Measurements from ENCODE around the gene GGPS1. TPM values are rescaled to one million over a fixed set of nuclear protein-coding genes. Genes with fewer than 3 reads are reported as not detected.

The GGPS1 gene
- total and polyA plus RNA-seq, 2 of the 8 experiments (the other 6 are each of a cell fraction or from before 2014, with no cell fraction given) = 20.9 to 43.6 TPM

DNA sequence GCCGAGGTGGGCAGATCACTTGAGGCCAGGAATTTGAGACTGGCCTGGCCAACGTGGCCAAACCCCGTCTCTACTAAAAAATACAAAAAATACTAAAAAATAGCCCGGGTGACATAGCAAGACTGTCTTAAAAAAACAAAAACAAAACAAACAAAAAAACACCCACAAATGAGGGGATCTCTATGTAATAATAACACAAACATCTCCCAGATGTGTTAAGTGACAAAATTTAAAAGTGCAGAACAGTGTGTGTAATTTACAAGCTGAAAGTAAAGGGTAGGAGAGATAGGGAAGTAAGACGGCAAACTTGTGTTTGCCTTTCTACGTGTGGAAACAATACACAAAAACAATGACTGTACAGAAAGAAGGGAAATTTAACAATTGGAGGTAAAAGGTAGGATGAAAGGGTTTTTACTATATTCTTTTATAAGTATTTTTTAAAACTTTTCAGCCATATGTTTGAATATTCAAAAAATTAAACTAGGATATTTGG lies 36.7 kb upstream of the GGPS1 start:
- POLR2A ChIA-PET (ENCODE audit: partially characterized antibody) = no interaction called here
- TF ChIP-seq, protein P1, sequence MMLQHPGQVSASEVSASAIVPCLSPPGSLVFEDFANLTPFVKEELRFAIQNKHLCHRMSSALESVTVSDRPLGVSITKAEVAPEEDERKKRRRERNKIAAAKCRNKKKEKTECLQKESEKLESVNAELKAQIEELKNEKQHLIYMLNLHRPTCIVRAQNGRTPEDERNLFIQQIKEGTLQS (IDR thresholded peaks at IDR 0.05; ENCODE audit: insufficient read depth, low read depth, low read length) = no peak
- TF ChIP-seq, protein P2, sequence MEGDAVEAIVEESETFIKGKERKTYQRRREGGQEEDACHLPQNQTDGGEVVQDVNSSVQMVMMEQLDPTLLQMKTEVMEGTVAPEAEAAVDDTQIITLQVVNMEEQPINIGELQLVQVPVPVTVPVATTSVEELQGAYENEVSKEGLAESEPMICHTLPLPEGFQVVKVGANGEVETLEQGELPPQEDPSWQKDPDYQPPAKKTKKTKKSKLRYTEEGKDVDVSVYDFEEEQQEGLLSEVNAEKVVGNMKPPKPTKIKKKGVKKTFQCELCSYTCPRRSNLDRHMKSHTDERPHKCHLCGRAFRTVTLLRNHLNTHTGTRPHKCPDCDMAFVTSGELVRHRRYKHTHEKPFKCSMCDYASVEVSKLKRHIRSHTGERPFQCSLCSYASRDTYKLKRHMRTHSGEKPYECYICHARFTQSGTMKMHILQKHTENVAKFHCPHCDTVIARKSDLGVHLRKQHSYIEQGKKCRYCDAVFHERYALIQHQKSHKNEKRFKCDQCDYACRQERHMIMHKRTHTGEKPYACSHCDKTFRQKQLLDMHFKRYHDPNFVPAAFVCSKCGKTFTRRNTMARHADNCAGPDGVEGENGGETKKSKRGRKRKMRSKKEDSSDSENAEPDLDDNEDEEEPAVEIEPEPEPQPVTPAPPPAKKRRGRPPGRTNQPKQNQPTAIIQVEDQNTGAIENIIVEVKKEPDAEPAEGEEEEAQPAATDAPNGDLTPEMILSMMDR (IDR thresholded peaks at IDR 0.05; ENCODE audit: control extremely low read depth in 1 of 3, insufficient read depth in 1 of 3, low read depth in 1 of 3, low read length in 3 of 3) = no peak
- TF ChIP-seq CBX5 (IDR thresholded peaks at IDR 0.05; ENCODE audit: low read depth, low read length) = no peak
- no peak for TF ChIP-seq RAD21 (IDR thresholded peaks at IDR 0.05 in 1 of 2, conservative IDR thresholded peaks at IDR 0.05 in 1 of 2; ENCODE audit: low read depth in 2 of 2, low read length in 2 of 2)
- TF ChIP-seq BACH1 (IDR thresholded peaks at IDR 0.05; ENCODE audit: low read length) = no peak
- TF ChIP-seq KDM4A (IDR thresholded peaks at IDR 0.05; ENCODE audit: low read depth, low read length, severe bottlenecking) = no peak
- TF ChIP-seq BCL11A (IDR thresholded peaks at IDR 0.05; ENCODE audit: low read depth in 2 of 2, low read length in 2 of 2) = no peak
- no peak for TF ChIP-seq CHD1 (IDR thresholded peaks at IDR 0.05; ENCODE audit: low read depth, low read length)
- no peak for TF ChIP-seq NRF1 (IDR thresholded peaks at IDR 0.05; ENCODE audit: low read depth, low read length)
- TF ChIP-seq BRCA1 (IDR thresholded peaks at IDR 0.05; ENCODE audit: low read depth, low read length) = no peak

More for the DNA sequence above, 36.7 kb upstream of the GGPS1 start:
- H2BK120ac ChIP-seq (replicated peaks; ENCODE audit: low read depth, low read length) = no peak overlapping the region
- H2BK20ac ChIP-seq (ENCODE audit: low read length) = no peak overlapping the region
- H4K8ac ChIP-seq (ENCODE audit: extremely low read depth, insufficient read depth, low read length) = no peak overlapping the region
- no peaks in the 10 kb centered on the region for H3K27me3 ChIP-seq (replicated peaks in 1 of 4; ENCODE audit: control insufficient read depth in 3 of 4, extremely low read depth in 1 of 4, insufficient read depth in 3 of 4, low read length in 3 of 4)
- WGBS, 2 experiments (ENCODE audit: extremely low coverage in 1 of 2, insufficient coverage in 1 of 2, insufficient read length in 1 of 2, insufficient replicate concordance in 2 of 2, low coverage in 1 of 2, low lambda C conversion rate in 2 of 2, missing lambda C conversion rate in 1 of 2) = 96% methylated on average over 6 of the region's 6 CpGs; no CpG with 5 or more reads in 1 of the 2 experiments
- H4K91ac ChIP-seq (replicated peaks; ENCODE audit: insufficient read length, low read length) = no peak overlapping the region
- no peak overlapping the region for H3K4me3 ChIP-seq (ENCODE audit: extremely low read depth in 1 of 4, insufficient read depth in 2 of 4, low read depth in 3 of 4, low read length in 4 of 4)
- H3K36me3 ChIP-seq (ENCODE audit: control insufficient read depth in 2 of 4, insufficient read depth in 4 of 4, low read length in 3 of 4) = no peaks in the 10 kb centered on the region; a peak in 1 of 8 replicates
- H3K23me2 ChIP-seq (ENCODE audit: low read depth, low read length) = no peaks in the 10 kb centered on the region
- H3K4me1 ChIP-seq (replicated peaks in 1 of 4; ENCODE audit: control insufficient read depth in 3 of 4, insufficient read depth in 4 of 4, low read length in 3 of 4) = peaks cover 0 to 7% (median 1%) of the 10 kb centered on the region in 4 experiments; a peak in 4 of 7 replicates
- no peak overlapping the region for H3K4ac ChIP-seq (replicated peaks; ENCODE audit: insufficient read length, low read depth, low read length)
- no peaks in the 10 kb centered on the region; the same call in 1 of the 2 replicates for H3K79me1 ChIP-seq (ENCODE audit: low read depth, low read length)
- no peak overlapping the region for H4K5ac ChIP-seq (ENCODE audit: insufficient read length, low read depth, low read length)
- peaks cover 28 to 98% of the 10 kb centered on the region in 2 experiments for H3K79me2 ChIP-seq (ENCODE audit: control insufficient read depth in 1 of 2, insufficient read depth in 2 of 2, low read length in 2 of 2)
- no peak overlapping the region for H3K23ac ChIP-seq (ENCODE audit: insufficient read length)
- no peak overlapping the region for H3K18ac ChIP-seq (ENCODE audit: extremely low read depth, low read length)
- FAIRE-seq (no peak), DNase-seq (ENCODE audit: low read depth in 1 of 2, low spot score in 2 of 2) (no peak)
- no peak overlapping the region for H3K56ac ChIP-seq (replicated peaks; ENCODE audit: insufficient read length, low read depth, low read length)
- H2BK15ac ChIP-seq (ENCODE audit: low read length) = no peak overlapping the region
- no peak overlapping the region for H3K27ac ChIP-seq (ENCODE audit: low read depth, low read length)
- H4K20me1 ChIP-seq (replicated peaks in 1 of 2; ENCODE audit: control insufficient read depth in 1 of 2, insufficient read depth in 2 of 2, low read length in 2 of 2) = peaks cover 7 to 20% of the 10 kb centered on the region in 2 experiments
- no peak overlapping the region for H2AFZ ChIP-seq (ENCODE audit: low read length)
- H3K9me3 ChIP-seq (ENCODE audit: insufficient read depth in 2 of 2, low read depth in 1 of 2, low read length in 1 of 2) = 0 out of 4 replicates have a peak, but pooled peaks cover 0 to 5% of the 10 kb centered on the region in 2 experiments
- no peak overlapping the region for H2AK5ac ChIP-seq (ENCODE audit: low read depth, low read length)
- no peak overlapping the region for H3K4me2 ChIP-seq (ENCODE audit: insufficient read depth in 1 of 2, low read depth in 2 of 2, low read length in 2 of 2)
- CTCF ChIA-PET (ENCODE audit: partially characterized antibody) = interaction anchor here (1.0 kb wide), 1 partner anchor 125 kb away, joined by 3 read pairs; no protein-coding TSS in a partner anchor
- no peak overlapping the region for H3K9ac ChIP-seq (replicated peaks in 1 of 4; ENCODE audit: extremely low read depth in 1 of 4, low read depth in 3 of 4, low read length in 3 of 4)
- no peak overlapping the region for H2BK5ac ChIP-seq (ENCODE audit: low read depth, low read length)
- no peak overlapping the region for H2BK12ac ChIP-seq (ENCODE audit: low read depth, low read length)
- H3K14ac ChIP-seq (ENCODE audit: insufficient read length) = no peak overlapping the region

All from H1 (cell line).